SHP77 (cell line): ENCODE results near the gene MIA.
"Not testable (repeated sequence)": the region's sequence is repeated elsewhere in the genome, so short reads cannot be mapped to it uniquely, and the experiment has no call there.

ENCODE experiments used
- DNase-seq, 2 experiments: peaks; one replicate each; lab custom pipeline; 2025; lab: John Stamatoyannopoulos, UW

Gene MIA

DNA sequence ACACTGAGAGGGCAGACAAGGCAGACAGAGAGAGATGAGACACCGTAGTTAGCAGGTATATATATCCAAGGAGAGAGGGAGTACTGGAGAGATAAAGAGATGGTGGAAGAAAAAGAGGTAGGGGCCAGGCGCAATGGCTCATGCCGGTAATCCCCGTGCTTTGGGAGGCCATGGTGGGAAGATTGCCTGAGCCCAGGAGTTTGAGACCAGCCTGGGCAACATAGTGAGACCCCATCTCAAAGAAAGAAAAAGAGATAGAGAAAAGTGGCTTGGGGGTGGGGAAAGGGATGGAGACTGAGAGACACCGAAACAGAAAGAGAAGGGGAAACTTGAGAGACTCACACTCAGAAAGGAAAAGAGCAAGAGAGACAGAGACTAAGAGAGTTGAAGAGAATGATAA, 5.3 kb downstream of the MIA start:
- DNase-seq = no peak

DNA sequence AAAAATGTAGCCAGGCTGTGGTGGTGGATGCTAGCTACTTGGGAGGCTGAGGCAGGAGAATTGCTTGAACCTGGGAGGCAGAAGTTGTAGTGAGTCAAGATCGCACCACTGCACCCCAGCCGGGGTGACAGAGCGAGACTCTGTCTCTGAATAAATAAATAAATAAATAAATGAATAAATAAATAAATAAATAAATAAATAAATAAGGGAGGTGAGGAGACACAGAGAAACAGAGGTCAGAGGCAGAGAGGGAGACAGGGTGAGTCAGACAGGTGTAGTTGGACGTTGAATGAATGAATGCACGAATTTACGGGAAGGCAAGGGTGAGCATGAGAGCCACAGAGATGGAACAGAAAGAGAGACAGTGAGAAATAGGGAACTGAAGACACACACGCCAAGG, 5.8 kb downstream of the MIA start:
- no peak for DNase-seq

DNA sequence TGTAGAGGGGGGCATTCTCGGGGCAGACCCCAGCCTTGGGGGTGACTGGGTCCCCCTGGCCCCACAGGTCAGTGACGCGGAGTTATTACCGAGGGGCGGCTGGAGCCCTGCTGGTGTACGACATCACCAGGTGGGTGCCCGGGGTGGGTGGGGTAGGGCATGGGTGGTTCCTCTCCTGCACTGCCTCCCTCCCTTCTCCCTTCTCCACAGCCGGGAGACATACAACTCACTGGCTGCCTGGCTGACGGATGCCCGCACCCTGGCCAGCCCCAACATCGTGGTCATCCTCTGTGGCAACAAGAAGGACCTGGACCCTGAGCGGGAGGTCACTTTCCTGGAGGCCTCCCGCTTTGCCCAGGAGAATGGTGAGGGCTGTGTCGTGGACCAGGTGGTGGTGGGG, 8.4 kb downstream of the MIA start:
- no peak for DNase-seq

DNA sequence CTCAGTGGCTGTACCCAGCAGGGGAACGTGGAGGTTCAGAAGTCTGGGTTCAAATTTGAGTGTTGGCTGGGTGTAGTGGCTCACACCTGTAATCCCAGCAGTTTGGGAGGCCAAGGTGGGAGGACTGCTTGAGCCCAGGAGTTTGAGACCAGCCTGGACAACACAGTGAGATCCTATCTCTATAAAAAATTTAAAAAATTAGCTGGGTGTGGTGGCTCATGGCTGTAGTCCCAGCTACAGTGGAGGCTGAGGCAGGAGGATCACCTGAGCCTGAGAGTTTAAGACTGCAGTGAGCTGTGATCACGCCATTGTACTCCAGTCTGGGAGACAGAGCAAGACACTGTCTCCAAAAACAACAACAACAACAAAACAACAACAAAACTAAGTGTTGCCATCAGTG, 8.8 kb downstream of the MIA start:
- not testable (repeated sequence) for DNase-seq

DNA sequence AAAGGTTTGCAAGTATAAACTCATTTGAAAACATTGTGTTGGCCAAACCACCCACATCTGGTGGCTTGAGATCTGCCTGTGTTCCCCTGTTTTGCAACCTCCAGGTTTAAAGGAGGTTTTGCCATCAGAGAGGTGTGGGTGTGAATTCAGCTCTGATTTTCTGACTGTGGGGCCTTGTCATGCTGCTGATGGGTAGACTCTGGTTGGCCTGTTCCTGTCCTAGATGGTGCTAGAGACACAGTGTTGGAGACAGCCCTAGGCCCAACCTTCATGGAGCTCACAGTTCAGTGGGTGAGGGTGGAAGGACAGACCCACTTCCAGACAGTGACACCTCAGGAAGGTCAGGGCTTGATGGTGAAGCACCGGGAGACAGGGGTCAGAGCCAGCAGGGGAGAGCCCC, 10.2 kb downstream of the MIA start:
- DNase-seq = no peak

DNA sequence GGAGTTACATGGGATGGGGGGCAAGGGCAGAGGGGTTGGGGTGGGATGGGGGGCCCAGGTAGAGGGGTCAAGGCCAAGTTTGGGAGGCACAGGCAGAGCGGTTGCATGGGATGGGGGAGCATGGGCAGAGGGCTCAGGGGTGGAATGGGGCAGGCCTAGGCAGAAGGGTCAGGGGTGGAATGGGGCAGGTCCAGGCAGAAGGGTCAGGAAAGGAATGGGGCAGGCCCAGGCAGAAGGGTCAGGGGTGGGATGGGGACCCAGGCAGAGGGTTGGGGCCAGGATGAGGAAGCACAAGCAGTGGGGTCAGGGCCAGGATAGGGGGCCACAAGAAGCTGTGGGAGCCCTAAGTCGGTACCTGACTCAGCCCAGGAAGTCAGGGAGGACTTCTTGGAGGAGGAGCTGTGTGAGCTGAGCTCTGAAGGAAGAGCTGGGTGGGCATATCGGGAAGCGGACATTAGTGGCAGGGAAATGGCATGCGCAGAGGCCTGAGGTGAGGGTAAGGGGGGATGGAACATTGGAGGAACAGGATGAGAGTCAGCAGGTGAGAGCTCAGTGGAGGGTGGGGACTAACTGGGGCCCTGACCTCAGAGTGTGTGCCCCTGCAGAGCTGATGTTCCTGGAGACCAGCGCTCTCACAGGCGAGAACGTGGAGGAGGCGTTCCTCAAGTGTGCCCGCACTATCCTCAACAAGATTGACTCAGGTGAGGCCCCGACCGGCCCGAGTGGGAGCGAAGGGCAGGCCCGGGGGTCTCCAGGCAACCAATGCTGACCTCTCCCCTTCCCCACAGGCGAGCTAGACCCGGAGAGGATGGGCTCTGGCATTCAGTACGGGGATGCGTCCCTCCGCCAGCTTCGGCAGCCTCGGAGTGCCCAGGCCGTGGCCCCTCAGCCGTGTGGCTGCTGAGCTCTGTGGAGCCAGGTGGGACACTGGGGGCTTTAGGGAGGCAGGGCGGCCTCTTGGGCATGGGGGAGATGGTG, 11.0 kb downstream of the MIA start:
- DNase-seq = no peak

DNA sequence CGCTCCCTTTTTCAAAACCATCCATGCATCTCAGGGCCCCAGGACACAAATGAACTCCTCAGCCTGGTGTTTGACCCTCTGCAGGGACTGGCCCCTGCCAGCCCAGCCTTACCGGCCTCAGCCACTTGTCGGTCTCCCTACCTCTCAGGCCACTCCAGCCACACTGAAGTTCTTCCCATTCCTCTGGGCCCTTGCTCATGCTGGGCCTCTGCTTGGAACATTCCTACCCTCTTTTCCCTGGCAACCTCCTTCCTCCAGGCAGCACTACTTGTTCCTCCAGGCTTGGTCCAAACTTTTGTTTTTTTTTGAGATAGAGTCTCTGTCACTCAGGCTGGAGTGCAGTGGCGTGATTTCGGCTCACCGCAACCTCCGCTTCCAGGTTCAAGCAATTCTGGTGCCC, 16.0 kb downstream of the MIA start:
- DNase-seq = no peak

DNA sequence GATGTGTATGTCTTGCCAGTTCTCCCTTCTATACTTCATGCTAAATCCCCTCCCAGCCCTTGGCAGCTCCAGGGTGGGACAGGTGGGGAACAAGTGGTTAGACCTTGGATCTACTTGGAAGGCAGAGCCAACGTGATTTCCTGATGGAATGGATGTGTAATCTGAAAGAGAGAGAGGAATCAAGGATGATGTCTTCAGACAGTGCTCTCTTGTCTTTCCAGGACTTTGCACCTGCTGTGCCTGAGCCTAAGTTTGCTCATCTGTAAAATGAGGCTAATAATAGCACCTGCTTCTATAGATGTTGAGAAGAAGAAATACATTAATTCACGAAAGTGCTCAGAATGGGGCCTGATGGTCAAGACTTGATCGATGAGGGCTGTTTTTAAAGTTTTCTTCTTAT, 16.7 kb downstream of the MIA start:
- DNase-seq = no peak

DNA sequence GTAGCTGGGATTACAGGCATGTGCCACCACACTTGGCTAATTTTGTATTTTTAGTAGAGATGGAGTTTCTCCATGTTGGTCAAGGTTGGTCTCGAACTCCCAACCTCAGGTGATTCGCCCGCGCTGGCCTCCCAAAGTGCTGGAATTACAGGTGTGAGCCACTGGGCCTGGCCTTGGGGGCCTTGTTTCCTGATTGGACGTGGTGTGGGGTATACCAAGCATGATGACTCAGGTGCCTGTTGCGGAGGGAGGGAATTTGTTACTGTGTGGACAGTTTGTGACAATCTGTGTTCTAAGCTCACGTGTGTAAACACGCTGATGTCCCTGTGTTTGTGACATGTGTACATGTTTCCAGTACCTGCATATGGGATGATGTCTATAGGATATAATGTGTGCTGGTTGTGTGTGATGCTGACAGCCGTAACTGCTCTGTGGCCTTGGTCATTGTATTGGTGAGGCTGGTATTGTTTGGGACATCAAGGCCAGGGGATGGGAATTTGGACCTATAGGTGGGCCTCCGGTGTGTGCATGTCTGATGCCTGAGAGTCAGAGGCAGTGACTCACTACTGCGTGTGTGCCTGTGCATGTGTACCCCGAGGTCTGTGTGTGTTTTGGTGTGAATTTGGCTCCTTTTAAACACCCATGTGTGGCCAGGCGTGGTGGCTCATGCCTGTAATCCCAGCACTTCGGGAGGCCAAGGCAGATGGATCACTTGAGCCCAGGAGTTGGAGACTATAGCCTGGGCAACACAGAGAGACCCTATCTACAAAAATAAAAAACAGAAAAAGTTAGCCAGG, 22.0 kb downstream of the MIA start:
- no peak for DNase-seq

DNA sequence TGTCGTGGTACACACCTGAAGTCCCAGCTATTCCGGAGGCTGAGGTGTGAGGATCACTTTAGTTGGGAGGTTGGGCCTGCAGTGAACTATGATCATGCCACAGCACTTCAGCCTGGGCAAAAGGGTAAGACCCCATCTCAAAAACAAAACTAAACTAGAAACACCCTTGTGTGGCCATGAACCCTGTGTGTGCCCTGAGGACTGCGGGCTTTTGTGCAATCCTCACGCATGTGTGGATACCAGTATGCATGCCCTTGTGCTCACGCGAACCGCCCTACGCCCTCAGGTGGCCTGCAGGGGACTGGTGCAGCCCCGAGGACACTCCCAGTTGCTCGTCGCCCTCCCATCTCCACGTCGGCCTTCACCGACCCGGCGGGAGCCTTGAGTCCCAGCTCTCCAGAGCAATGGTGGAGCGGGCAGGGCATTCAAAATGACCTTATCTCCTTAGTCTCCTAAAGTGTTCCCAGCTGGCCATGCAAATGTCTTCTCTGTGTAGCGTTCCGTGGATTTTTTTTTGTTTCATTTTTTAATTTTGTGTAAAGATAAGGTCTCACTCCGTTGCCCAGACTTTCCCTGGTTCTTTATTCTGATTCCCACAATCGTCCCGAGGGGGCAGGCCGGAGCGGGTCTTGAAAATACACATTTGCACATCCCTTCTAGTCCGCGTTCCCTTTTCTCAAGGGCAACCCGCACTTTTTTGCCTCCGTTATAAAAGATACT, 22.8 kb downstream of the MIA start:
- DNase-seq = peak; percentile 88 to 92

DNA sequence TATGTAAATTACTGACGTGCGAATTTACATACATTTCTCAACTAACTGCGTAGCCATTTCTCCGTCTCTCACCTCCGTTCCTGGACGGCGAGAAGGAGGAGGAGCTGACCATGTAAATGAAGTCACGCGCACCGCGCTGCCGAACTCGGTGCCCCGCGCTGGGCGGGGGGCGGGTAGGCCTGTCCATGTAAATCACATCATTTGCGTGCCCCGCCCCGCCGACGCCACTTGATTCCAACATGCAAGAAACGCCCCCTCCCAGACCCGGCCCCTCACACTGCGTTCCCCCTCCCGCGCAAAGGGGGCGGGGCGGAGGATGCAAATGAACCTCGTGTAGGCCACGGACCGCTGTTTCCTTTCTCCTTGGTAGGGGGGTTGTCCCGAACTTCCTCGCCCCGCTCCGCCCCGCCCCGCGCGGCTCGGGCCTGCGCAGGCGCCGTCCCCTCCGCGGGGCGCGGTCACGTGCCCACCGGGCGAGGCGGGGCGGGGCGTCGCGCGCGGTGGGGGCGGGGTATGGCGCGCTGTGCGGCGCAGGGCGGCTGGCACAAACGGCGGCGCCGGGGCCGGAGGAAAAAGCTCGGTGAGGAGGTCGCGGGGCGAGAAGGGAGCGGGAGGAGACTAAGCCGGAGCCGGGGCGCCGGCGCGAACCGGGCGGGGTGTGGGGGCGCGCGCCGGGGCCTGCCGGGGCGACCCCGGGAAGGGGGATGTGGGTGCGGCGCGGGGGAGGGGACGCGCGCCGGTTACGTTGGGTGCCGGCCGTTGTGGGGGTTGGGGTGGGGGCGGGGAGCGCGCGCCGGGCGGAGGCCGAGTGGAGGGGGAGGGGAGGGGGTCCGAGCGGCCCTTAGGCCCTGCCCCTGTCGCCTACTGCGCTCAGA, 23.6 kb downstream of the MIA start, which contains the start of gene EGLN2:
Gene EGLN2 (plus strand): TSS at position 509 of the 875 bp plus-strand sequence. CDS start 1,382 bp downstream, outside the sequence.
- peak; percentile 100 for DNase-seq

DNA sequence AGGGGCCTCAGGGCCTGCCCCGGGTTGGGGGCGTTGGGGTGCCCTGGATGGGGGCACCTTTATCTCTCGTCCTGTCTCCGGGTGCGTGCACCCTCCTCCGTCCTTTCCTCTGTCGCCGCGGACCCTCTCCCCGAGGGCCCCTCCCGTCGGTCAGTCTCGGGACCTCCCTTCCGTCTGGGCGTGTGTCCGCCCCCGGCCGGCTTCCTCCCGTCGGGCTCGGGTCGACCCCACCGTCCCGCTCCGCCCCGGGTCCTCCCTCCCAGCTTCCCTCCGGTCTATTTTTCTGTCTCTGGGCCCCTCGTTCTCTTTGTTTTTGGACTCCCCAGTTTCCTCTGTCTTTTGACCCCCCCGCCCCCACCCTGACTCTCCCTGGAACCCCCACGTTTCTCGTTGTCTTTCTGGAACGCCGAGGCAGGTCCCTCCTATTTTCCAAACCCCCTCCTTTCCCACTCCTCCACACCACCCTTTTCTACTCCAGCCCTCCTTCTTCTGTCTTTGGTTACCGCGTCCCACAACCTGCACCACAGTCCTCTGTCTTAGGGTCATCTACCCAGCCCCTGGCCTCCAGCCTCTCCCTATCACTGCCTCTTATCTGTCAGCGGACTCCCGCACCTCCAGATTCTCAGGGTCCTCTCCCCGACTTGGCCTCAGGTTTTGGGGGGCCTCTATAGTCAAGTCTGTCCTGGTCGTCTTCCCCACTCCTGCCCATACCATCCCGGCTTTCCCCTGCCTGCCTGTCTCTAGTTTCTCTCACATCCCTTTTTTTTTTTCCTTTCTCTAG, 24.4 kb downstream of the MIA start:
- peak in 1 of 2 experiments; percentile 9 for DNase-seq

DNA sequence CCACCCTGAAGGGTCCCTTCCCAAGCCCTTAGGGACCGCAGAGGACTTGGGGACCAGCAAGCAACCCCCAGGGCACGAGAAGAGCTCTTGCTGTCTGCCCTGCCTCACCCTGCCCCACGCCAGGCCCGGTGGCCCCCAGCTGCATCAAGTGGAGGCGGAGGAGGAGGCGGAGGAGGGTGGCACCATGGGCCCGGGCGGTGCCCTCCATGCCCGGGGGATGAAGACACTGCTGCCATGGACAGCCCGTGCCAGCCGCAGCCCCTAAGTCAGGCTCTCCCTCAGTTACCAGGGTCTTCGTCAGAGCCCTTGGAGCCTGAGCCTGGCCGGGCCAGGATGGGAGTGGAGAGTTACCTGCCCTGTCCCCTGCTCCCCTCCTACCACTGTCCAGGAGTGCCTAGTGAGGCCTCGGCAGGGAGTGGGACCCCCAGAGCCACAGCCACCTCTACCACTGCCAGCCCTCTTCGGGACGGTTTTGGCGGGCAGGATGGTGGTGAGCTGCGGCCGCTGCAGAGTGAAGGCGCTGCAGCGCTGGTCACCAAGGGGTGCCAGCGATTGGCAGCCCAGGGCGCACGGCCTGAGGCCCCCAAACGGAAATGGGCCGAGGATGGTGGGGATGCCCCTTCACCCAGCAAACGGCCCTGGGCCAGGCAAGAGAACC, 25.1 kb downstream of the MIA start:
- no peak for DNase-seq

DNA sequence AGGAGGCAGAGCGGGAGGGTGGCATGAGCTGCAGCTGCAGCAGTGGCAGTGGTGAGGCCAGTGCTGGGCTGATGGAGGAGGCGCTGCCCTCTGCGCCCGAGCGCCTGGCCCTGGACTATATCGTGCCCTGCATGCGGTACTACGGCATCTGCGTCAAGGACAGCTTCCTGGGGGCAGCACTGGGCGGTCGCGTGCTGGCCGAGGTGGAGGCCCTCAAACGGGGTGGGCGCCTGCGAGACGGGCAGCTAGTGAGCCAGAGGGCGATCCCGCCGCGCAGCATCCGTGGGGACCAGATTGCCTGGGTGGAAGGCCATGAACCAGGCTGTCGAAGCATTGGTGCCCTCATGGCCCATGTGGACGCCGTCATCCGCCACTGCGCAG, 25.7 kb downstream of the MIA start:
- no peak for DNase-seq

DNA sequence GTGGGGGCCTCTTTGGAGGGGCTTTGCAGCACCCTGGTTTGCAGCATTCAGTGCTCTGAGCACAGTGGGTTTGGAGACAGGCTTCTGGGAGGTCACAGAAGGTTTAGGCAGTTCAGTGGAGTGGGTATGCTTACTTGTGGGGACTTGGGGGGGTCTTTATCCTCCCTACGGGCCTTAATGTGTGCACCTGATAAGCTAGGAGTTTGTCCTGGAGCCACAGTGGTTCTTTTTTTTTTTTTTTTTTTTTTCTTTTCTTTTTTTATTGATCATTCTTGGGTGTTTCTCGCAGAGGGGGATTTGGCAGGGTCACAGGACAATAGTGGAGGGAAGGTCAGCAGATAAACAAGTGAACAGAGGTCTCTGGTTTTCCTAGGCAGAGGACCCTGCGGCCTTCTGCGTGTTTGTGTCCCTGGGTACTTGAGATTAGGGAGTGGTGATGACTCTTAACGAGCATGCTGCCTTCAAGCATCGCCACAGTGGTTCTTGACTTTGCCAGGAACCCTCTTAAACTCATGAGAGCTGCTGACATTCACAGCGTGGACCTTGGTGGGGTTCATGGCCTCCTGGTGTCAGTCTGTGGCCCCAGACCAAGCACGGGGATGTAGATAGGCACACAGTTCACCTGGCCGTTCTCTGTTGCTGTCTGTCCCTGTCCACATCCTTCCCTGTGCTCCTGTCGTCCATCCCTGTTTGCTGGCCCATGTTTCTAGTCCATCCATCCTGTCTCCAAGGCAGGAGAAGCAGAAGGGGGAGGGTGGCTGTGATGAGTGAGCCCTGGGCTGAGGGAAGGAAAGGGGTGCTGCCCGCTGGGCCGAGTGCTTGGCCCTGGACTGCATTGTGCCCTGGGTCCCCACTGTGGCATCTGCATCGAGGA, 26.3 kb downstream of the MIA start:
- DNase-seq = no peak

DNA sequence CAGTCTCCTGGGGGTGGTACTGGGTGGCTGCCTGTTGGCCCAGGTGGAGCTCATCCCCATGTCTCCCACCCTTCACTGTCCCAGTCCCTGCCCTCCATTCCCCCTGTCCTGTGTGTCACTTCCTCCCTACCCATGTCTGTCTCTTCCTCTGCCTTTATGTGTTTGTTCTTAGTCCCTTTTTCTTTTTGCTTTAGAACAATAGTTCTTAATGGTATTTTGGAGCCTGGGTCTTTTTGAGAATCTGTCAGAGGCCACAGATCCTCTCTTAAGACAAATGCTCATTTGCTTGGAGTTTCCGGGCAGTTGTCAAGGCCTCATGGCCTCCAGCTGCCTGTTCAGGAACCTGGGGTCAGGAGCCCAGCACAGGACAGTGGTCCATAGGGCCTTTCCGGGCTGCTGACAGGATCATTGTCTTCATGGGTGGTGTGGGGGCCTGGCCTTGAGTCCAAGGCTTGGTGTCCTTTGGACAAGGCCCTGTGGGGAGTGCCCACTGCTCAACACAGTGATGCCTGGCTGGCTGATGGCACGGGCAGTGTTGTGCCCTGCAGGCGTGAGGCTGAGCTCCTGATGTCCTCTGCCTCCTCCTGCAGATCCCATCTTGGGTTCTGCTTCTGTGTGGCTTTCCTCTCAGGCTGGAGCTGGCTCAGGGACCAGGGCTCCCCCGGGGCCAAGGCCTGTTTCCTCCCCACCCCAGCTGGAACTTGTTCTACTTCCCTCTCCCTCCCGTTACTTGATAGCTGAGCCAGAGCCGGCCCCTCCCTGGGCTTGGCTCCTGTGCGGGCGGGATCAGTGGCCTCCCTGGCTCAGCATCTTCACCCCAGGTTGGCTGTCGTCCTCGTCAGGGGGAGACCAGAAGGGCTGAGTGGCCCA, 27.2 kb downstream of the MIA start:
- DNase-seq = no peak

DNA sequence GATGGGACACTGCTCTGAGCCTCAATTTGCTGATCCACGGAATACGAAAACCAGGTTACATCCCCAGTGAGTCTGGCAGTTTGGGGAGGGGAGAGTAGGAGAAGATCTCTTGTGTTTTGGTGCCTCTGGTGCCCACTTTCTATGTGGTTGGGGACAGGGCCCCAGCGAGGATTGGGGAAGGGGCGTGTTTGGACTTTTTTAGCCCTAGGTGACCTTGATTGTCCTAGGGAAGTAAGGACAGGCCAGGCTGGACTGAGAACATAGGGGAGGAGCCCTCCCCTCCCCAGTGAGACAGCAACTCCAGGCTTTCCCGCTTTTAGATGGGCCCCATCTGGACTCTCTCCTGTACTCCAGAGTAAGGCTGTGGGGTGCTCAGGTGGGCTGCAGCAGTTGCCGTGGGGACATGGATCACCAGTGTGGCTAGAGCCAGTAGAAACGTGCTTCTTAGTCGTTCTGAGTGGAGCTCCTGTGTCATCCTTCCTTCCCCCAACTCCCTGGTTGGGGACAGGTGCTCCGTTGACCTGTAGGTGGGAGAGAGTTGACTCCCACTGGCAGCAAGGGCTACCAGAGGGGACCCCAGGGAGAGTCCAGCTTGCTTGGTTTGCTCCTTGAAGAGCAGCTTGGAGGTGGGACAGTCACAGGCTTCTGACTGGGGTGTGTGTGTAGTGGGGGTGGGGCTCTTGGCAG, 28.0 kb downstream of the MIA start:
- DNase-seq = no peak
